ENCODE data around the gene OSBPL10.
A peak's percentile ranks its signal among the peaks of the same experiment; 100 is the strongest.

OSBPL10 gene

GRCh38 chr3:31763731-31764130 lies 217.3 kb downstream of the OSBPL10 start:
- DNase-seq, result no peak

GRCh38 chr3:31762888-31763351 lies 218.1 kb downstream of the OSBPL10 start:
- DNase-seq, result no peak

GRCh38 chr3:31762097-31762764 lies 218.8 kb downstream of the OSBPL10 start:
- DNase-seq, result no peak

- no peak for DNase-seq
These were observed 220.4 kb downstream of the OSBPL10 start for GRCh38 chr3:31760654-31761053.

DNA sequence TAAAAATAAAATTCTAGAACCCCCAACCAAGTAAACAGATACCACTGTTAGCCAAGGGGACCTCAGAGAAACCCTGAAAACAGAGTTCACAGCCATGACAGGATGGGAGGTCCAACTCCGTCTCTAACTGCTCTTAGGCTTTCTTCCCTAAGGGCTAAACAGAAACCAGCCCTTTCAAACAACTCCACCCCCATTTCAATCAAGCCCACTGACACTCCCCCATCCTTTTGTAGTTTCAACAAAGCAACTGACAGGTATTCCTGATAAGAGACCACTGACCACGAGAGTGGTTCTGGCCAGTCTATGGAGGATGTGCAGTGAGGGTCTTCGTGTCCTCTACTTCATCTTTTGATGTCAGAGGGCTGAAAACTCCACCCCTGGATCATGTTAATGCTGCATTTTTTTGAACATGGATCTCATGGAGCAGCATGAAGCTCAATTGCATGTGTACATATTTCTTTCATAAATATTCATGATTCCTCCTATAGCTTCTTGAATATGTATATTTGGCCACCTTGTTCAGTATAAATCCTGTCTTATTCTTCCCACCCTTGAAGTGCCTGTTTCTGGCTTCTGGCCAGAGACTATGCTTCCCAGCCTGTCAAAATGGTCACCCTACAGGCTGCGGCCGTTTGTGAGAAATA lies 222.6 kb downstream of the OSBPL10 start:
- no peak for DNase-seq

DNA sequence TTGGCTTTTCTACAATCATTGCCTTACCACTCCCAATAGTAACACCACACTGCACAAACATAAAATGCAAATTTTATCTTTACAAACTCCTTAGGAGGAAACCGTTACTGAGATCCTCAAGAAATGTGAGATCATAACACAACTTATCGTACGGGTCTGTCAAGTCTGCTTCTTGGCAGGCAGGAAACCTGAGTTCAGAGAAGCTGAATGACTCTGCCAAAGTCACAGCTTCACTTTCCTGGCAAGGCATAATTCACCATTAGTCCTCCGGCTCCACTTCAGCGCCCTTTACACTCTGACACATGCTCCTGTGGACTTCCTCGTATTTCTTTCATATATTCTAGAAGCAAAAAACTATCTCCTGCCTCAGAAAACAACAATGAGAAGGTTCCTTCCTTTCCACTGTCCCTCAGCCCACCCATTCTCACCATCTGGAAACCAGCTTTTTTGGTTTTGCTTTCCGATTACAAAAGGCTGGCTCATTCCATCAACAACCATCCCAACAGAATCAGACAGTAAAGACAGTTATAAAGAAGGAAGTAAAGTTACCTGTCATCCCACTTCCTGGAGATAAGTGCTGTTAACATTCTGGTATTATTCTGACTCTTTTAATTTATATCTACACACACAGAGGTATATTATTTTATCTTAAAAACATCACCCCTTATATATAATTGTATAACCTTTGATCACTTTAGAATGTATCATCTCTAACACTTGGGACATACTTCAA lies 225.0 kb downstream of the OSBPL10 start:
- peak; percentile 20 for DNase-seq

- DNase-seq, result no peak
These were observed 226.3 kb downstream of the OSBPL10 start for GRCh38 chr3:31754575-31755278.

DNA sequence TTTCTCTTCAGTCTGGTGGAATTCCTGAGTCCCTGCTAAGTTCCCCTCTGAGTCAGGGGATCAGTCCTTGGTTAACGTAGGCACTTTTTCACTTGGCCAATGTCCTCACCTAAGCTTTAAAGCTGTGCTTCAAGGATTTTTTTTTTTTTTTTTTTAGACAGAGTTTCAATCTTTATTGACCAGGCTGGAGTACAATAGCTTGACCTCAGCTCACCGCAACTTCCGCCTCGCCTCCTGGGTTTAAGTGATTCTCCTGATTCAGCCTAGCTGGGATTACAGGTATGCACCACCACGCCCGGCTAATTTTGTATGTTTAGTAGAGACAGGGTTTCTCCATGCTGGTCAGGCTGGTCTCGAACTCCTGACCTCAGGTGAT lies 228.0 kb downstream of the OSBPL10 start:
- DNase-seq, result no peak

DNA sequence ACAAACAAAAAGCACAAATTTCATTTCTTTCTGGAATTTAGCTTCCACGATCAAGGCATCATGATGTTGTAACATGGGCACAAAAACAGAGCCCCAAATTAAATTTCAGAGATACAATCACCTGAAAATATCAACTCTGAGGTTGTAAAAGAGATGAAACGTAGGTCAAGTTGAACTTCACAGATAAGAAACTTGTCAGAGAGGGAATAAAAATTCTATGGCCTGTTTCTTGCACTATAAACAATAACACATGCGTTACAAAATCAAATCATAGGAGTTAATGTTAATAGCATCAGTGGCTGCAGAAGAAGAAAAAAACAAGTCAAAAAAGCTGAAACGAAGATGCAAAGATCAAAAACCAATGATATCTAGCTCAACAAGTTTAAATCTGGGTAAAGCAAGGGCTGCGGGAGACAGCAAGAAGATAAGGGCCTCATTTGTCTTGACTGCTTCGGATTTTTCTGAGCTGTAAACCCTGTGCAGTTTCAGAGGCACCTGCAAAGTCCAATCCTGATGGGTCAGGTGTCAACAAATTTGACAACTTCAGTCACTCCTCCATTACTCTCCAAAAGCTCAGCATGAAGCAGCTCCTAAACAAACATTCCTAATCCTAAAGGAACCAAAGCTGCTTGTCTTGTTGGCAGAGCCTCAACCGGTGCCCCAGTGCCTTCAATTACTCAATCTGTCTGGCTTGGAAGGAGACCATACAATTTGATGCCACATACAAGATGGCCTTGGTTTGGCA lies 228.6 kb downstream of the OSBPL10 start:
- DNase-seq, result no peak

DNA sequence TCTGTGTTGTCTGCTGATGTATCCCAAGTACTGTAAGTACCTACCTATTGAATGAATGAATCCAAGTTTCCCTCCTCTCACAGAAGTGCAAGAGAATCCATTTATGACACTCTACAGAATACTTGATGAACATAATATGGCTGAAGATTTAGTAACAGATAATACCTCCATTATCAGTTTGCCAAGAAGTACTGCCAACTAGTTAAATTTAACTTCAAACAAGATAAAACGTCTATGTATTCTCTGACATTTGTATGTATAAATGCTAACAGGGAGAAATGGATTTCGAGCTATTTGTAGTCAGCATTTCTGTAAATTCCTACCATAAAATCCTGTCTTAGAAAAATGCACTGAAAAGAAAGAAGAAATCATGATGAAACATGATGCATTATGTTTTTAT lies 230.7 kb downstream of the OSBPL10 start:
- DNase-seq, result no peak

DNA sequence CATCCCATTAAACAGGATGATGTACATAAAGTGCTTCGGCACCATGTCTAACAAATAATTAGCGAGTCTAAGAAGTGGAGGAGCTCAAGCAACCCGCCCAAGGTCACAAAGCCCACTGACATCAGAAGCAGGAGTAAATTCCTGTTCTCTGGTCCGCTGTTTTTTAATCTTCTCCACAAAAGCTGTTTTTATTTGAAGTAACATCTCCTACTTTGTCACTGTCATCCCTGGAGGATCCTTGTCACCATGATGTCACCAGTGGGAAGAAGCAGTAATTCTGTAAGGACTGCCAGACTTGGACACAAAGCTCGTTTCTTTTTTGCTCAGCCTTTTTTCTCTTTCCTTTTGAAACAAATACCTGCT lies 232.1 kb downstream of the OSBPL10 start:
- DNase-seq, result no peak

DNA sequence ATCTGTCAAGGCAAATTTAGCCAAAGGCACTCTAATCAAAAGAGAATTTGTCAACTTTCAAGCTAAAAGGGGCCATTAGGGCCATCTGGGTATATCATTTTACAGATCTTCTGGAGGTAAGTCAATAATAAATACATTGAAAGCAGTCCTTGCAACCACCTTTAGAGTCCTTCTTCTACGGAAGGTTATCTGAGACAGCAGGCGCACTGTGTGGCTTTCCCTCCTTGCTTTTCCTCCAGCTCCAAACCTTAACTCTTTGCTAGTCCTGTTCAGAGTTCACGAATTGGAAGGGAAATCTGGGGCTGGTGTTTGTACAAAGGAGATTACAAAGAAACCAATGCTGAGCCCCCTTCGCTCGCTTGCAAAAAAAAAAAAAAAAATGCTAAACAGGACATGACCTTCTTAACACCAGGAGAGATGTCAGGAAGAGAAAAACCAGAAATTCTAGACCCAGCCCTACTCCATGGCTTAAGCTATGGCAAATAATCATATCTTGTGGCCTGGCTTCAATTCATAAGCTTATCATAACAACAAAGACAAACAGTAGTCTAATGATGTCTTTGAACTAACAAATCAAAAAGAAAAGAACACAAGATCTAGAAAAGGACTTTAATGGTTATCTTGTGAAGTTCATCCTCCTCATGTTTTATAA lies 232.7 kb downstream of the OSBPL10 start:
- DNase-seq, result no peak

DNA sequence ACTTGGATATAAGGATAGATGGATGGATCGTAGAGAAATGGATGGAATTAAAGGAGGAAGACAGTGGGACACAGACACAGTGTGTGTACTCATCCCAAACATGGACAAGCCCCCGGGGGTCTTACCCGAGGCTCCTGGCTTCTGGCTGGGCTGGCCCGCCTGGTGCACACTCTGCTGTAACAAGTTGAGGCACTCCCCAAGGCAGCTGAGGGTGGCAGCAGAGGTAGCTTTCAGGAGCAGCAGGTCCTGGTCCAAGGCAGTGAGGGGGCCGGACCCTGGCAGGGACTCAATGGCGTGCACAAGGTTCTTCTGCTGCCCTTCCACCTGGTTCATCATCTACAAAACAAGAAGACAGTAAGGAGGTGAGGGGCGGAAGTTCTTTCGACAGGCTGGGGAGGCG lies 233.3 kb downstream of the OSBPL10 start:
- no peak for DNase-seq

GRCh38 chr3:31744913-31745312 lies 236.1 kb downstream of the OSBPL10 start:
- no peak for DNase-seq

- no peak for DNase-seq
These were observed 237.6 kb downstream of the OSBPL10 start for GRCh38 chr3:31743331-31744089.

- no peak for DNase-seq
These were observed 240.7 kb downstream of the OSBPL10 start for GRCh38 chr3:31740397-31740796.

- no peak for DNase-seq
These were observed 242.7 kb downstream of the OSBPL10 start for GRCh38 chr3:31738412-31738811.

DNA sequence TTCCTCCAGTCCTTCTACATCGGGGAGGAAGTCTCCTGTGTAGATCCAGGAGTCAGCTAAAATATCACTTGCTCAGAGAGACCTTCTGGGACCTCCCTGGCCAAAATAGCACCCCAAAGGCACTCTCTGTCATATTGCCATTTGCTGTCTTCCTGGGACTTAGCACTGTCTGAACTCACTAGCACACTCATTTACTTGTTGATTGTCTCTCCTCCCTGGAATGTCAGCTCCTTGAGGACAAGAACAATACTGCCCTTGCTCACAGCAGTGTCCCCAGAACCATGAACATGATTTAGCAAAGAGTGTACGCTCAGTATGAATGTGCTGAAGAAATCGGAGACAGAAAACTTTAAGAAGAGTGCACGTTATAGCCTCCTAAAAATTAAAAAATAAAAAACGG lies 245.4 kb downstream of the OSBPL10 start:
- DNase-seq, result no peak

- DNase-seq, result no peak
These were observed 247.8 kb downstream of the OSBPL10 start for GRCh38 chr3:31733234-31733667.

- no peak for DNase-seq
These were observed 248.5 kb downstream of the OSBPL10 start for GRCh38 chr3:31732548-31732947.

GRCh38 chr3:31729573-31729972 lies 251.5 kb downstream of the OSBPL10 start:
- no peak for DNase-seq

Measured in stimulated activated CD4-positive, alpha-beta T cell treated with anti-CD3 and anti-CD28 coated beads, Interleukin-4, amount 100 ng/mL, for 24 hours (primary cell).